Tibial artery (tissue), 4 donors: ENCODE data around the gene ENOX2.
A peak's percentile ranks its signal among the peaks of the same experiment; 100 is the strongest.

Source experiments
- DNase-seq, 2 donors: peaks; one replicate each; pipeline ENCODE4 v3.0.0-alpha.2; 2019
- H3K27ac ChIP-seq, 2 donors: fragments of 200-600 bp; sonication (generic) in 1 of 2; 1 replicate in 1 of 2; 2 replicates in 1 of 2; pipeline ENCODE4 v1.5.1; 2018 to 2019; ENCODE audit warnings: mild to moderate bottlenecking in 1 of 2
- H3K27me3 ChIP-seq, 2 donors: fragments of 200-600 bp; sonication (generic) in 1 of 2; one replicate each; pipeline versions ENCODE4 v1.5.1 to v1.6.0; 2016 to 2019
- H3K36me3 ChIP-seq, 3 donors: fragments of 200-600 bp; sonication (generic) in 2 of 3; one replicate each; pipeline ENCODE4 v1.5.1; 2016 to 2019; ENCODE audit warnings: mild to moderate bottlenecking in 2 of 3
- H3K4me1 ChIP-seq, 4 donors: fragments of 200-600 bp; sonication (generic) in 2 of 4; 1 replicate in 3 of 4; 2 replicates in 1 of 4; pipeline ENCODE4 v1.5.1; 2016 to 2019
- H3K4me3 ChIP-seq, 2 donors: fragments of 200-600 bp; sonication (generic) in 1 of 2; 1 replicate in 1 of 2; 2 replicates in 1 of 2; pipeline ENCODE4 v1.5.1; 2018 to 2019; ENCODE audit warnings: mild to moderate bottlenecking in 2 of 2
- H3K9me3 ChIP-seq, 3 donors: fragments of 200-600 bp; sonication (generic) in 1 of 3; one replicate each; pipeline ENCODE4 v1.5.1; 2016 to 2019
- intact Hi-C: fragments of 100-400 bp; cut with DNase I; formaldehyde crosslinking; loops from one replicate; pipeline ENCODE4 v1.15.0; 2023; ENCODE audit warnings: low total_unique reads
- TF ChIP-seq, protein P1 (sequence below), 2 experiments: fragments of 200-600 bp in 1 of 2; fragments of 450-650 bp in 1 of 2; IDR thresholded peaks; one replicate each; pipeline ENCODE4 v1.5.1; 2017 to 2019; ENCODE audit warnings: antibody characterized with exemption in 2 of 2, mild to moderate bottlenecking in 1 of 2, moderate library complexity in 1 of 2

The ENOX2 gene

DNA sequence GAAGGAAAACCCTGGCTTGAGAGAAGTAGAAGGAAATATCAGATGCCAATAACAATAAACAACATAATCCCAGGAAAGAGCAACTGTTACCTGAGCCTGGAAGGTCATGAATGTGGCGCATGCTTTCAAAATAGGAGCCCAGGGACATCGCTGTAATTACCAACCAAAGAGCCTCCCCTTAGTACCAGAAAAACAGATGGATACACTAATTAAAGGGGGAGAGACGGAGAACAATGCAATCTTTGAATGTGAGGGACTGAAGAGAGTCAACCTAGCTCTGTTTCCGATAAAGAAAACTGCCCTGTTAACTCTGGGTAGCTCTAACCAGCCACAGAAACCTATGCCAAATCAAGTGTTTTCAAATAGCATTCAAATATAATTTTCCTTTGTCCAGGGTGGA lies 161.4 kb downstream of the ENOX2 start:
- Histone ChIP-seq H3K27me3 (no peaks in the 10 kb centered on the region), H3K36me3 (no peaks in the 10 kb centered on the region), H3K27ac (no peak overlapping the region), H3K4me3 (no peak overlapping the region), H3K4me1 (peaks cover 0 to 12% (median 2%) of the 10 kb centered on the region in 4 donors), H3K9me3 (no peaks in the 10 kb centered on the region)
- intact Hi-C loops: no loop called here
- TF ChIP-seq, protein P1, sequence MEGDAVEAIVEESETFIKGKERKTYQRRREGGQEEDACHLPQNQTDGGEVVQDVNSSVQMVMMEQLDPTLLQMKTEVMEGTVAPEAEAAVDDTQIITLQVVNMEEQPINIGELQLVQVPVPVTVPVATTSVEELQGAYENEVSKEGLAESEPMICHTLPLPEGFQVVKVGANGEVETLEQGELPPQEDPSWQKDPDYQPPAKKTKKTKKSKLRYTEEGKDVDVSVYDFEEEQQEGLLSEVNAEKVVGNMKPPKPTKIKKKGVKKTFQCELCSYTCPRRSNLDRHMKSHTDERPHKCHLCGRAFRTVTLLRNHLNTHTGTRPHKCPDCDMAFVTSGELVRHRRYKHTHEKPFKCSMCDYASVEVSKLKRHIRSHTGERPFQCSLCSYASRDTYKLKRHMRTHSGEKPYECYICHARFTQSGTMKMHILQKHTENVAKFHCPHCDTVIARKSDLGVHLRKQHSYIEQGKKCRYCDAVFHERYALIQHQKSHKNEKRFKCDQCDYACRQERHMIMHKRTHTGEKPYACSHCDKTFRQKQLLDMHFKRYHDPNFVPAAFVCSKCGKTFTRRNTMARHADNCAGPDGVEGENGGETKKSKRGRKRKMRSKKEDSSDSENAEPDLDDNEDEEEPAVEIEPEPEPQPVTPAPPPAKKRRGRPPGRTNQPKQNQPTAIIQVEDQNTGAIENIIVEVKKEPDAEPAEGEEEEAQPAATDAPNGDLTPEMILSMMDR (IDR thresholded peaks at IDR 0.05): no peak
- DNase-seq: no peak

DNA sequence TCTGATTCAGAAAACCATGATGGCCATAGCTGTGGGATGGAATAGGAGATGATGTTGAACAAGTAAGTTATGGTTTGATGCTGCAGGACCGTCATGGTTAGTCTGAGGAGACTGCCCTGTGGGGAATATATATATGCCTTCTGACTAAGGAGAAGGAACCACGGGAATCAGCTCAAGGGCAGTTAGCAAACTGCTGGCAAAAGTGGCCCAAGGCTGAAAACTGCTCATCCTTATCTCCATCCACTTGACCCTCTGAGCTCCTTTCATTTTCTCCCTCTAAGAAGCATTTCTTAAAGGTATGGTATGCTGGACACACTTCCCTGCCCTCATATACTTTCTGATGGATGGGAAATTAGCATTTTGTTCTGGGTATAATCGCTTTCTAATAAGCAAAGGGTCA lies 161.9 kb downstream of the ENOX2 start:
- Histone ChIP-seq H3K9me3 (no peaks in the 10 kb centered on the region), H3K36me3 (no peaks in the 10 kb centered on the region), H3K4me1 (peaks cover 0 to 9% (median 2%) of the 10 kb centered on the region in 4 donors), H3K27ac (no peak overlapping the region), H3K4me3 (no peak overlapping the region), H3K27me3 (no peaks in the 10 kb centered on the region)
- intact Hi-C loops: no loop called here
- TF ChIP-seq, protein P1 (IDR thresholded peaks at IDR 0.05): no peak
- no peak for DNase-seq

DNA sequence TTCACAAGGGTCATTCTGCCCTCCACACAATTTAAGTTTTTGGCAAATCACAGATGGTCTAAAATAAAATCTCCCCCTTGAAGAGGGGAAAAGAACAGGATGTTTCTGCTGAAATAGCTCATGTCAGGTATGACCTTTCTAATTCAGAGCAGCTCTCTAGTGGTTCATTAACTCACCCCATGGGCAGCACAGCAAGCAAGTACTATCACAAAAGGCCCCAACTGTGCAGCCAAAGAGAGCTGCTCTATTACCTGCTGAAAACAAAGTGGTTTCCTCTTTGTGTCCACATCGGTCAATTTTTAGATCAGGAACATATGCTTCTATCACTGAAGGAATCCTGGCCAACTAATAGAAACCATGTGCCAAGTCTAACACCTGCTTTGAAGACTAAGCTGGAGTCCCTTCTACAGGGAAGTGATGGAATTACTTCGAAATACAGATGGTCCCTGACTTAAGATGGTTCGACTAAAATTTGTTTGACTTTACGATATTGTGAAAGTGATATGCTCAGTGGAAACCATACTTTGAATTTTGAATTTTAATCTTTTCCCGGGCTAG lies 164.3 kb downstream of the ENOX2 start:
- intact Hi-C loops: no loop called here
- peaks cover 0 to 9% (median 2%) of the 10 kb centered on the region in 4 donors for H3K4me1 ChIP-seq
- no peak for DNase-seq
- TF ChIP-seq, protein P1 (IDR thresholded peaks at IDR 0.05): no peak
- H3K36me3 ChIP-seq: no peaks in the 10 kb centered on the region
- no peak overlapping the region for H3K27ac ChIP-seq
- no peaks in the 10 kb centered on the region for H3K9me3 ChIP-seq
- no peak overlapping the region for H3K4me3 ChIP-seq
- H3K27me3 ChIP-seq: no peaks in the 10 kb centered on the region

DNA sequence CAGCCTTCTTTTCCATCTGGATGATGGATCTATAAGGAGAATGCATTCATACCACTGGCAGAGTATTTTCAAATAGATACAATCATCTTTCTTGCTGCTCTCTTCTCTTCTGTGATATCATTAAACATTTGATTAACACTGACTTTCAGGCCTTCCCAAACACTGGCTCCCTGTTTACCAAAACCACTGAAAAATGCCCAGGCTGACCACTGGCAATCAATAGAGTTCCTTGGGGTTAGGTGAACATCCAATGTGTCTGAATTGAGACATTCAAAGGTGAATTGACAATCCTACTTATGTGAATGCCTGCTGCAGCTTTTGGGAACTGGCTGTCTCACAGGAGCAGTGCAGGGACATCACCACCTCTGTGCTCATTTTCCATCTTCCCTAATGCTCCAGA lies 168.3 kb downstream of the ENOX2 start:
- Histone ChIP-seq H3K27ac (no peak overlapping the region), H3K4me1 (no peaks in the 10 kb centered on the region), H3K4me3 (no peak overlapping the region), H3K9me3 (peaks cover 0 to 7% (median 5%) of the 10 kb centered on the region in 3 donors), H3K36me3 (no peaks in the 10 kb centered on the region), H3K27me3 (no peaks in the 10 kb centered on the region)
- intact Hi-C loops: no loop called here
- TF ChIP-seq, protein P1 (IDR thresholded peaks at IDR 0.05): no peak
- no peak for DNase-seq

DNA sequence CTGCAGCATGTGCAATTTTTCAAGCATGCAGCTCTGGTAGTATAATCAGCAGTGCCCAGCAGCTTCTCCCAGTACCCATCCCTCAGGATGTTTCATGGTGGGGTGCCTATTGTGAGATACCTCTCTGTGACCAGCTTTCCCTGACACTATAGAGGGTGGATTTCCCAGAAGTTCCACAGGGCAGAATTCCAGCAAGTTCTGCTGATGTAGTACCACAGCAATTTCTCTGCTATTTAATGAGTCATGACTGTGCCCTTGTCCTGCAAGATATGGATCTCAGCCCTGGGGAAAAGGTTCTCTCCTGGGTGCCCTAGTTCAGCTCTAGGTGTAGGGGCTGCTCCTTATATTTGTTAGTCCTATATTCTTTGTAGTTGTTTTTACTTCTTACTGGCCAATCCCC lies 174.8 kb downstream of the ENOX2 start:
- TF ChIP-seq, protein P1 (IDR thresholded peaks at IDR 0.05): no peak
- intact Hi-C loops: no loop called here
- H3K9me3 ChIP-seq: peaks cover 0 to 19% (median 13%) of the 10 kb centered on the region in 3 donors
- H3K27ac ChIP-seq: no peak overlapping the region
- no peak overlapping the region for H3K4me3 ChIP-seq
- no peaks in the 10 kb centered on the region for H3K36me3 ChIP-seq
- no peak for DNase-seq
- no peaks in the 10 kb centered on the region for H3K27me3 ChIP-seq
- no peaks in the 10 kb centered on the region for H3K4me1 ChIP-seq

DNA sequence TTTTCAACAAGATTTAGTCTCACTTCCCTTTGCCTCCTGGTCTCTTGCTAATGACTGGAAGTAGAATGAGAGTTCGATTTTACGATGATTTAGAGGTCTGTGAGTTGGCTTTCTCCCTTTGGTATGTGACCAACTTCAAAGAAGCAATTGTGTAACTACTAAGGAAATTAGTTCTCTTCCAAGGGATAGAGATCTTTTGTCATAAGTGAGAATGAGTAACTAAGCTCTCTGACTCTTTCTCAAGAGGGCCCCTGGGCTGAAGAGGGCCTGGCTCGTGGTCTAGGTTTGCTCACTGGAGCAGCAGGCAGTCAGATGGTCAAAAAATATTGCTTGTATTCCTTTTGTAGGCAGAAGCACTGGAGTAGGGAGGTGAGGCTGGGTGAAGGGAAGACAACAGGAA lies 176.3 kb downstream of the ENOX2 start:
- Histone ChIP-seq H3K36me3 (no peaks in the 10 kb centered on the region), H3K27me3 (no peaks in the 10 kb centered on the region), H3K4me3 (no peak overlapping the region), H3K9me3 (peaks cover 0 to 16% (median 11%) of the 10 kb centered on the region in 3 donors), H3K4me1 (no peaks in the 10 kb centered on the region), H3K27ac (no peak overlapping the region)
- TF ChIP-seq, protein P1 (IDR thresholded peaks at IDR 0.05): no peak
- intact Hi-C loops: no loop called here
- DNase-seq: peak in 1 of 2 donors; percentile 19
